Peyer's patch (tissue), 4 donors: ENCODE measurements around the gene PSMG1.

ENCODE experiments used
- CTCF ChIP-seq, 6 experiments: fragments of 450-650 bp in 4 of 6; fragments of 200-600 bp in 2 of 6; sonication (generic) in 1 of 6; IDR thresholded peaks; one replicate each; pipeline ENCODE4 v1.5.1; 2017 to 2019; ENCODE audit warnings: antibody characterized with exemption in 6 of 6, mild to moderate bottlenecking in 3 of 6, moderate library complexity in 1 of 6
- POLR2A ChIP-seq, 2 donors: fragments of 450-650 bp; IDR thresholded peaks; one replicate each; pipeline ENCODE4 v1.5.1; 2017; ENCODE audit warnings: antibody characterized with exemption in 2 of 2, mild to moderate bottlenecking in 2 of 2, moderate library complexity in 2 of 2

- TF ChIP-seq POLR2A (IDR thresholded peaks at IDR 0.05) (no peak), CTCF (IDR thresholded peaks at IDR 0.05) (no peak)
Observed at GRCh38 chr21:39175665-39176064, 7.6 kb downstream of the PSMG1 start.
